H9 (cell line): ENCODE results near the gene AK4. TPM values are rescaled to one million over a fixed set of nuclear protein-coding genes. Genes with fewer than 3 reads are reported as not detected.

ENCODE experiments used
- DNase-seq: peaks from one replicate; pipeline ENCODE4 v3.0.0-alpha.2; 2017
- H2AFZ ChIP-seq: one replicate; pipeline ENCODE4 v1.6.1; 2013; ENCODE audit warnings: mild to moderate bottlenecking, low read length, control low read depth, moderate library complexity
- H2AK5ac ChIP-seq: 2 replicates; pipeline ENCODE4 v1.6.1; 2013; ENCODE audit warnings: low read length, control low read depth, mixed read lengths; ENCODE audit not compliant: insufficient read length
- H2BK120ac ChIP-seq: one replicate; pipeline ENCODE4 v1.6.1; 2013; ENCODE audit warnings: low read depth, mild to moderate bottlenecking, low read length, control low read depth, inconsistent platforms; ENCODE audit not compliant: poor library complexity, severe bottlenecking
- H2BK12ac ChIP-seq: 2 replicates; pipeline ENCODE4 v1.6.1; 2013; ENCODE audit warnings: low read length, control low read depth, mixed read lengths, low read depth; ENCODE audit not compliant: insufficient read length
- H2BK15ac ChIP-seq: 2 replicates; pipeline ENCODE4 v1.6.1; 2013; ENCODE audit warnings: low read depth, low read length, control low read depth
- H2BK20ac ChIP-seq: one replicate; pipeline ENCODE4 v1.6.1; 2013; ENCODE audit warnings: low read depth, mild to moderate bottlenecking, low read length, control low read depth, inconsistent platforms; ENCODE audit not compliant: poor library complexity, severe bottlenecking
- H2BK5ac ChIP-seq: 2 replicates; pipeline ENCODE4 v1.6.1; 2013; ENCODE audit warnings: low read length, control low read depth, mixed read lengths; ENCODE audit not compliant: insufficient read length
- H3K14ac ChIP-seq: 2 replicates; pipeline ENCODE4 v1.6.1; 2013; ENCODE audit warnings: low read length, control low read depth; ENCODE audit not compliant: insufficient read depth
- H3K18ac ChIP-seq: 2 replicates; pipeline ENCODE4 v1.6.1; 2013; ENCODE audit warnings: low read depth, mild to moderate bottlenecking, mixed read lengths, low read length, control low read depth; ENCODE audit not compliant: insufficient read length
- H3K23ac ChIP-seq: 2 replicates; pipeline ENCODE4 v1.6.1; 2013; ENCODE audit warnings: low read length, control low read depth, mixed read lengths, low read depth; ENCODE audit not compliant: insufficient read length
- H3K23me2 ChIP-seq: 2 replicates; pipeline ENCODE4 v1.6.1; 2013; ENCODE audit warnings: low read depth, mild to moderate bottlenecking, mixed read lengths, low read length, control low read depth; ENCODE audit not compliant: insufficient read length, poor library complexity, severe bottlenecking
- H3K27ac ChIP-seq: 2 replicates; pipeline ENCODE4 v1.5.1; 2013; ENCODE audit warnings: low read length, control low read depth, mixed read lengths, low read depth; ENCODE audit not compliant: insufficient read length
- H3K27me3 ChIP-seq: 2 replicates; pipeline ENCODE4 v1.6.1; 2013; ENCODE audit warnings: low read length, control low read depth, inconsistent platforms; ENCODE audit not compliant: insufficient read depth
- H3K4ac ChIP-seq: 2 replicates; pipeline ENCODE4 v1.6.1; 2013; ENCODE audit warnings: low read depth, mild to moderate bottlenecking, control low read depth, inconsistent platforms, low read length, moderate library complexity
- H3K4me1 ChIP-seq: 2 replicates; pipeline ENCODE4 v1.6.1; 2013; ENCODE audit warnings: low read length, control low read depth, inconsistent platforms; ENCODE audit not compliant: insufficient read depth
- H3K4me2 ChIP-seq: 2 replicates; pipeline ENCODE4 v1.6.1; 2013; ENCODE audit warnings: low read length, control low read depth, mixed read lengths; ENCODE audit not compliant: insufficient read length, insufficient read depth
- H3K56ac ChIP-seq: 2 replicates; pipeline ENCODE4 v1.6.1; 2013; ENCODE audit warnings: low read depth, mild to moderate bottlenecking, mixed read lengths, low read length, control low read depth; ENCODE audit not compliant: insufficient read length
- H3K79me1 ChIP-seq: 2 replicates; pipeline ENCODE4 v1.6.1; 2013; ENCODE audit warnings: low read depth, mild to moderate bottlenecking, moderate library complexity, low read length, control low read depth, inconsistent platforms; ENCODE audit not compliant: insufficient read depth, poor library complexity, severe bottlenecking
- H3K79me2 ChIP-seq: 2 replicates; pipeline ENCODE4 v1.6.1; 2013; ENCODE audit warnings: low read length, control low read depth, inconsistent platforms; ENCODE audit not compliant: insufficient read depth
- H3K9ac ChIP-seq: 2 replicates; pipeline ENCODE4 v1.6.1; 2013; ENCODE audit warnings: low read length, control low read depth, mixed read lengths; ENCODE audit not compliant: insufficient read length; ENCODE audit errors: extremely low read depth
- H3K9me3 ChIP-seq: one replicate; pipeline ENCODE4 v1.6.1; 2013; ENCODE audit warnings: low read depth, low read length, inconsistent platforms; ENCODE audit not compliant: control insufficient read depth
- H3T11ph ChIP-seq: one replicate; pipeline ENCODE4 v1.6.1; 2013; ENCODE audit warnings: mild to moderate bottlenecking, low read length, control low read depth, inconsistent platforms
- H4K20me1 ChIP-seq: one replicate; pipeline ENCODE4 v1.6.1; 2013; ENCODE audit not compliant: control insufficient read depth, insufficient read length, insufficient read depth
- H4K5ac ChIP-seq: 2 replicates; pipeline ENCODE4 v1.6.1; 2013; ENCODE audit warnings: low read depth, mild to moderate bottlenecking, mixed read lengths, low read length, control low read depth; ENCODE audit not compliant: insufficient read length
- H4K8ac ChIP-seq: replicated peaks from 2 replicates; pipeline ENCODE4 v1.6.1; 2013; ENCODE audit warnings: low read length, control low read depth, mixed read lengths, low read depth; ENCODE audit not compliant: insufficient read length
- H4K91ac ChIP-seq: 2 replicates; pipeline ENCODE4 v1.6.1; 2013; ENCODE audit warnings: low read depth, mild to moderate bottlenecking, moderate library complexity, mixed read lengths, low read length, control low read depth; ENCODE audit not compliant: insufficient read length
- H3K27ac Mint-ChIP-seq, 3 experiments: 2 replicates in 2 of 3; 3 replicates in 1 of 3; pipeline ENCODE4 v1.8.0; 2020 to 2021; ENCODE audit warnings: mixed read lengths in 3 of 3, mild to moderate bottlenecking in 1 of 3, moderate library complexity in 1 of 3
- H3K27me3 Mint-ChIP-seq: 2 replicates; pipeline ENCODE4 v1.8.0; 2021; ENCODE audit warnings: low read depth, mild to moderate bottlenecking, moderate library complexity, mixed read lengths
- H3K36me3 Mint-ChIP-seq, 3 experiments: 2 replicates in 2 of 3; 3 replicates in 1 of 3; pipeline ENCODE4 v1.8.0; 2020 to 2021; ENCODE audit warnings: low read depth in 3 of 3, mixed read lengths in 3 of 3; ENCODE audit not compliant: insufficient read depth in 1 of 3
- H3K4me1 Mint-ChIP-seq, 2 experiments: 2 replicates each; pipeline ENCODE4 v1.8.0; 2020; ENCODE audit warnings: mixed read lengths in 2 of 2
- H3K4me3 Mint-ChIP-seq, 2 experiments: 2 replicates in 1 of 2; 3 replicates in 1 of 2; pipeline ENCODE4 v1.8.0; 2020 to 2021; ENCODE audit warnings: mild to moderate bottlenecking in 2 of 2, mixed read lengths in 2 of 2, moderate library complexity in 1 of 2
- H3K9me3 Mint-ChIP-seq, 2 experiments: 2 replicates in 1 of 2; 3 replicates in 1 of 2; pipeline ENCODE4 v1.8.0; 2020; ENCODE audit warnings: mild to moderate bottlenecking in 2 of 2, mixed read lengths in 2 of 2, moderate library complexity in 1 of 2
- CTCF ChIP-seq: fragments of 200-600 bp; sonication (generic); conservative IDR thresholded peaks from 3 replicates; pipeline ENCODE4 v1.8.0; 2021; ENCODE audit warnings: antibody characterized with exemption, mild to moderate bottlenecking
- total RNA-seq: library from RNA; stranded (reverse); gene quantifications from 2 replicates; pipeline ENCODE4 v1.2.1, GENCODE V29; 2021

The AK4 gene
- total RNA-seq, 1 experiment from 2014 or later: 45.6 TPM

- Histone ChIP-seq H3K27ac (no peak overlapping the region), H3K4ac (no peak overlapping the region), H4K20me1 (no peaks in the 10 kb centered on the region), H2BK15ac (no peak overlapping the region), H3K4me1 (peaks cover 20% of the 10 kb centered on the region), H4K8ac (no peak overlapping the region), H3K14ac (no peak overlapping the region), H2BK20ac (no peak overlapping the region), H3K56ac (no peak overlapping the region), H3K23ac (no peak overlapping the region), H3K79me2 (peaks cover 67% of the 10 kb centered on the region; the same call in 1 of the 2 replicates), H3K23me2 (no peaks in the 10 kb centered on the region), H3T11ph (no peak overlapping the region), H4K91ac (no peak overlapping the region), H3K18ac (no peak overlapping the region), H2AK5ac (no peak overlapping the region), H3K27me3 (no peaks in the 10 kb centered on the region), H3K9ac (no peak overlapping the region), H2BK120ac (no peak overlapping the region), H2AFZ (no peak overlapping the region), H4K5ac (no peak overlapping the region), H3K79me1 (no peaks in the 10 kb centered on the region), H2BK12ac (no peak overlapping the region), H3K9me3 (no peaks in the 10 kb centered on the region), H3K4me2 (no peak overlapping the region), H2BK5ac (no peak overlapping the region)
- Mint-ChIP-seq H3K27ac (no peak overlapping the region), H3K9me3 (no peaks in the 10 kb centered on the region), H3K27me3 (no peaks in the 10 kb centered on the region), H3K36me3 (peaks cover 0 to 2% (median 0%) of the 10 kb centered on the region in 3 experiments; a peak in 1 of 7 replicates), H3K4me3 (no peak overlapping the region; a peak in 1 of 5 replicates), H3K4me1 (peaks cover 38 to 42% of the 10 kb centered on the region in 2 experiments)
- no peak for TF ChIP-seq CTCF
- DNase-seq: no peak
Measured at GRCh38 chr1:65164633-65165032, 16.6 kb downstream of the AK4 start.
